ENCODE measurements around the gene PRR35. TPM values are rescaled to one million over a fixed set of nuclear protein-coding genes. Genes with fewer than 3 reads are reported as not detected.
A peak's percentile ranks its signal among the peaks of the same experiment; 100 is the strongest.

PRR35 gene
- polyA plus RNA-seq, 1 donor from 2014 or later, result not detected

DNA sequence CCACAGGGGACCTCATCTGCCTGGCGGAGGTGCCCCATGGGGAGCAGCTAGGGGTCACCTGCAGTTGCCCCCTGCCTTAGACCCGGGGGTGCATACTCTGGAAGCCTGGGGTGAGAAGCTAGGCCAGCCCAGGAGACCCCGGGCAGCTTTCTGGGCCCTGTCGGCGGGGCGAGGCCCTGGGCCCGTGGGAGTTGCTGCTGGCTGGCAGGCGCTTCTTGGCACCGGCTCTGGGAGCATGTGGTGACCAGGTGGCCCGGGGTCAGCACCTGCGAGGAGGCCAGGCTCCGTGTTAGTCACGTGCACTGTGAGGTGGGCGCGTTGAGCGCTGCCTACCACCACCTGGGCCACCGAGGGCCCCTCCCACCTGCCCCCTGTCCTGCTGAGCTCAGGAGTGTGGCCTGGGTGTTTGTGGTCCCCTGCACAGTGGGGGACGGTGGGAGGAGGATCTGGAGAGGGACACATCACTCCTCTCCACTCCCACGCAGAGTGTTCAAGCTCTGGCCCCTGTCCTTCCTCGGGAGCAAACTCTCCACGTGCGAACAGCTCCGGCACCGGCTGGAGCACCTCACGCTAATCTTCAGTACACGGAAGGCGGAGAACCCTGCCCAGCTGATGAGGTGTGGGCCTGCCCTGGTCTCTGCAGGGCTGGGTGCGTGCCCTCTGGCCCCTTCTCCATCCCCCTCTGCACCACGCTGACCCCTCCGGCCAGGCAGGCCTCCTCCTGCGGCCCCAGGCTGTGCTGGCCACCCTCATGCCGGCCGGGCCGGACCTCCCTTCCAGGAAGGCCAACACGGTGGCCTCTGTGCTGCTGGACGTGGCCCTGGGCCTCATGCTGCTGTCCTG lies 15.4 kb downstream of the PRR35 start:
- no peaks in the 10 kb centered on the region for H3K9me3 Mint-ChIP-seq

DNA sequence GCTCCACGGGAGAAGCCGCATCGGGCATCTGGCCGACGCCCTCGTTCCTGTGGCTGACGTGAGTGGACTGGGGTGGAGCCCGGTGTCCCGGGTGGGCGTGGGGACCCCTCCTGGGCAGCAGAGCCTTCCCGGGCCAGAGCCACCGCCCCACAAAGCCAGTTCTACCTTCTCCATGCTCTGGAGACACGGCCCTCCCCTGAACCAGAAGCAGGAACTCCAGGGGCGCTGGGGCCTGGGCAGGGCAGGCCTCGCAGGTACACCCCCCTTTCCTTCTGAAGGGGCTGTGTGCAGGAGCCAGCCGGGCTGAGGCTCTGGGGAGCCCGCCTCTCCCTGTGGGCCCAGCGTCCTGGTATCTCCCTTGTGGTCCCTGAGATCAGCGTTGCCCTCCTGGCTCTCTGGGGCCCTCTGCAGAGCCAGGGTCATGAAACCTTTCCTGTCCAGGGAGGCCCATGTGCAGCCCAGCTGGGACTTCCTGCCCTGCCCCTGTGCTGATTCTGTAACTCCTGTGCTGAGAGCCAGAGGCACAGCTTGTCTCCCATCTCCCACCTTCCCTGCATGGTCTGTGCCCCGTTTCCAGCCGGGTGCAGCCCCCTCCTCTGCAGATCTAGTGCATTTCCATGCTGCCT lies 16.1 kb downstream of the PRR35 start:
- H3K4me3 Mint-ChIP-seq, result no peak overlapping the region
- H3K27ac Mint-ChIP-seq, result no peak overlapping the region
- H3K9me3 Mint-ChIP-seq, result no peaks in the 10 kb centered on the region
- no peaks in the 10 kb centered on the region for H3K36me3 Mint-ChIP-seq
- no peaks in the 10 kb centered on the region for H3K27me3 Mint-ChIP-seq
- H3K4me1 Mint-ChIP-seq, result peaks cover 5 to 7% (median 6%) of the 10 kb centered on the region in 3 donors

More for the DNA sequence above, 15.4 kb downstream of the PRR35 start:
- H3K36me3 Mint-ChIP-seq, result no peaks in the 10 kb centered on the region
- H3K4me1 Mint-ChIP-seq, result peaks cover 6 to 14% (median 12%) of the 10 kb centered on the region in 3 donors
- H3K27me3 Mint-ChIP-seq, result no peaks in the 10 kb centered on the region
- no peak overlapping the region for H3K4me3 Mint-ChIP-seq
- H3K27ac Mint-ChIP-seq, result no peak overlapping the region

DNA sequence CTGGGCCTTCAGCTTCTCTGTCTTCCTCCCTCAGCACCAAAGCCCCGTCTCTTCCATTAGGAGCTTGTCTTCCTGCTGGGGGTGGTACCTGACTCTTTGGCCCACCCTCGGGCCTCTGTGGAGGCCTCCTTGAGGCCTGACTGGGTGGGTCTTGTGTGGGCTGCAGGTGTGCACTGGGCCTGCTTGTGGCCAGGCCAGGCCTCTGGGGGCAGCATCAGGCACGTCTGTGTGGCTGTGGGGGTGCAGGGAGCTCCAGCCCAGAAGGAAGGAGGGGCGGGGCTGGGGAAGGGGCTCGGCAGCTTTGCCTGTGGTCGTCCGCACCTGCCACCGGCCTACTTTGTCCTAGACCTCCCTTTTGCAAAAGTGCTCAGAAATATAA lies 16.6 kb downstream of the PRR35 start:
- H3K27me3 Mint-ChIP-seq, result no peaks in the 10 kb centered on the region
- H3K9me3 Mint-ChIP-seq, result no peaks in the 10 kb centered on the region
- no peak overlapping the region for H3K27ac Mint-ChIP-seq
- peaks cover under 1 to 3% (median 2%) of the 10 kb centered on the region in 3 donors for H3K4me1 Mint-ChIP-seq
- no peaks in the 10 kb centered on the region for H3K36me3 Mint-ChIP-seq
- no peak overlapping the region for H3K4me3 Mint-ChIP-seq

DNA sequence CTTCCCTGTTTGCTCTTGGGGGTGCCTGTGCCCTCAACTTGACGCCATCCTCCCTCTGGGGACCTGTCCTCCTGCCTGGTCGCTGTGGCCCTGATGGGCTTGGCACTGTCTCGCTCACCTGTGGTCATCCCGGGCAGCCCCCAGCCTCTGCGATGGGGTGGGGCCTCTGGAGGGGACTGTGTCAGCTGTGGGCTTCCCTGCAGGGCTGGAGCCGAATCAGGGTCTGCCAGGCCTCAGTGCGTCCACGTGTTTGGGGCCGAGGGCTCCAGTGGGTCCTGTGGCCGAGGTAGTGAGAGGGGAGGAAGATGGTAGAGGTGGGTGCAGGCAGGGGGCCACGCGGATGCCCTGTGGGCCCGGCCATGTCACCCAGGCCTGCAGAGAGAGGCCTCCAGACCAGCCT lies 17.6 kb downstream of the PRR35 start:
- Mint-ChIP-seq H3K27me3 (no peaks in the 10 kb centered on the region), H3K9me3 (no peaks in the 10 kb centered on the region), H3K27ac (no peak overlapping the region), H3K4me1 (peaks cover 0 to 3% (median 0%) of the 10 kb centered on the region in 3 donors), H3K4me3 (no peak overlapping the region), H3K36me3 (no peaks in the 10 kb centered on the region)

DNA sequence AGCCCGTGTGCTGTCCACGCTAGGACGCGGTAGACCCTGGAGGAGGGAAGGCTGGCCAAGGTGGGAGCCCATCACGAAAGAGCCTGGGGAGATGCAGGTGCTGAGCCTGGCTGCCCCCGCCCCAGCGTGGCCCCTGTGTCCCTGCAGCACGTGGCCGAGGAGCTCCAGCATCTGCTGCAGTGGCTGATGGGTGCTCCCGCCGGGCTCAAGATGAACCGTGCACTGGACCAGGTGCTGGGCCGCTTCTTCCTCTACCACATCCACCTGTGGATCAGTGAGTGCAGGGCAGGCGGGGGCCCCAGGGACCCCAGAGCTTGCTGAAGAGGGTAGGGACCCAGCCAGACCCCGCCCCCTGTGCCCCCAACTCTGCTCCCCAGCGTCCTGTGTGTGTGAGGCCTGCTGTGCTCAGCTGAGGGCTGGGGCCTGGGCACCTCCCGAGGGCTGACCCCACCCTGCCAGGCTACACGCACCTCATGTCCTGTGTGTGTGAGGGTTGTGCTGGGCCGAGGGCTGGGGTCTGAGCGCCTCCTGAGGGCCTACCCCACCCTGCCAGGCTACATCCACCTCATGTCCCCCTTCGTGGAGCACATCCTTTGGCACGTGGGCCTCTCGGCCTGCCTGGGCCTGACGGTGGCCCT lies 18.2 kb downstream of the PRR35 start:
- no peaks in the 10 kb centered on the region for H3K36me3 Mint-ChIP-seq
- H3K4me1 Mint-ChIP-seq, result peaks cover 0 to 3% (median 0%) of the 10 kb centered on the region in 3 donors
- H3K27me3 Mint-ChIP-seq, result no peaks in the 10 kb centered on the region
- no peaks in the 10 kb centered on the region for H3K9me3 Mint-ChIP-seq
- peak overlapping the region in 1 of 4 donors; percentile 27 for H3K4me3 Mint-ChIP-seq
- no peak overlapping the region for H3K27ac Mint-ChIP-seq

DNA sequence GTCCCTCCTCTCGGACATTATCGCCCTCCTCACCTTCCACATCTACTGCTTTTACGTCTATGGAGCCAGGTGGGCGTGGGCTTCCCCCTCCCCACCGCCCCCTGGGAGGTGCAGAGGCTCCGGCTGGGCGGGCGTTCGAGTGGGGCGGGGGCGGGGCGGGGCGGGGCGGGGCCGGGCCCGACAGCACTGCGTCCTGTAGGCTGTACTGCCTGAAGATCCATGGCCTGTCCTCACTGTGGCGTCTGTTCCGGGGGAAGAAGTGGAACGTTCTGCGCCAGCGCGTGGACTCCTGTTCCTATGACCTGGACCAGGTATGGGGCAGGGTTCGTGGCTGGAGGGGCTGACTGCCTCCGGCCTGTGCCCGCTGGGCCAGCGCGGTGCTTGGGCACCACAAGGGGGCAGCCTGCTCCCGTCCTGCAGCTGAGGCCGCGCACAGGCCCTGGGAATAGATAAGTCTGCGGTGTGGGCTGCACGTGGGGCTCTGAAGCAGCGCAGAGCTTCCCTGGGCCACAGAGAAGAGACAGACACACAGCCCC lies 18.7 kb downstream of the PRR35 start:
- H3K36me3 Mint-ChIP-seq, result no peaks in the 10 kb centered on the region
- peaks cover 0 to 3% (median 0%) of the 10 kb centered on the region in 3 donors for H3K4me1 Mint-ChIP-seq
- H3K27ac Mint-ChIP-seq, result peak overlapping the region in 1 of 3 donors; percentile 25
- H3K4me3 Mint-ChIP-seq, result peak overlapping the region in 2 of 4 donors; percentile 30 to 45
- no peaks in the 10 kb centered on the region for H3K9me3 Mint-ChIP-seq
- H3K27me3 Mint-ChIP-seq, result no peaks in the 10 kb centered on the region

DNA sequence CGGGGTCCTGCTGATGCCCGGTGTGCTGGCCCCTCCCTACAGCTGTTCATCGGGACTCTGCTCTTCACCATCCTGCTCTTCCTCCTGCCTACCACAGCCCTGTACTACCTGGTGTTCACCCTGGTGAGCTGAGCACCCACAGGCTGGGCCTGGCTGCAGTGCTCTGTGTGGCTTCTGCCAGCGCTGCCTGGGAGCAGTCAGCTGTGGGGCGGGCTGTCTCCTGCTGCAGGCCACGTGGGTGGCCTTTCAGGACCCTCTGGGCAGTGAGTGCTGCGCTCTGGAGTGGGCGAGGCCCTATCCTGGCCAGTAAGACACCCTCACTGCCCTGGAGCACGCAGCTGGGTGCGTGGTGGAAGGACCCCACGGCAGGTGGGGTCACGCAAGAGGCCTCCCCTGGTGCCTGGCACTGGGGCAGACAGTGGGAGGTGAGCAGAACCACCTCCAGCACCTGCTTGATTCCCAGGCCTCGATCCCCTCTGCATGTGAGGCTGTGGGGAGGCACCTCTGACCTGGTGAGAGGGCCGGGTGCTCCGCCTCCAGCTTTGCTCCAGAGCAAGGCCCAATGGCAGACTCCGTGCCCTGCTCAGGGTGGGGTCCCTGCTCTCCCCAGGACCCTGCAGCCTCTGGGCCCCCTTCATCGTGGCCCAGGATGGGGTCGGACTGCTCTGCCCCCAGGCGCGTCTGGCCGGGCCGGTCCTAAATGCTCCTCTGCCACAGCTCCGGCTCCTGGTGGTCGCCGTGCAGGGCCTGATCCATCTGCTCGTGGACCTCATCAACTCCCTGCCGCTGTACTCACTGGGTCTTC lies 20.1 kb downstream of the PRR35 start:
- Mint-ChIP-seq H3K4me1 (peaks cover 0 to 3% (median 0%) of the 10 kb centered on the region in 3 donors), H3K9me3 (no peaks in the 10 kb centered on the region), H3K27ac (no peak overlapping the region), H3K36me3 (no peaks in the 10 kb centered on the region), H3K27me3 (no peaks in the 10 kb centered on the region), H3K4me3 (no peak overlapping the region)

DNA sequence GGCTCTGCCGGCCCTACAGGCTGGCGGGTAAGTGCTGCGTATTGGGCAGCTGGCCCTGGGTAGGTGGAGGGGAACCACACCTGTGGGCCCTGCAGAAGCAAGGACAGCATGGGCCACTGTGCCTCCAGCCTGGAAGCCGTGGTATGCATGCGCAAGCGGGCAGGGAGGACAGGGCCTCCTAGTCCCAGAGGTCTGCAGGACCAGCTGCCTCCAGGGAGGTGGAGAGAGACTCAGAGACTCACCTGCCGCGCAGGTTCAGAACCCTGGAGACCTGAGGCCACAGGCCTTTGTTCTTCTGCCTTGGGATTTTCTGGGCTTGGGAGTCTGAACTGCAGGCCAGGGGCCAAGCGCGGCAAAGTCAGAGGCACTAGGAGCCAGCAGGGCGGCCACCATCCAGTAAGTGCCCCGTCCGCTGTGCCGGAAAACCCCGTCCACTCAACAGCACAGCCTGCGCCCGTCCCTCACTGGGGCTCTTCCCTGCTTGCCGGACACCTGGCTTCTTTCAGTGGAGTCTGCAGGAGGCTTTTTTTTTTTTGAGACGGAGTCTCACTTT lies 20.8 kb downstream of the PRR35 start:
- Mint-ChIP-seq H3K27me3 (no peaks in the 10 kb centered on the region), H3K4me3 (no peak overlapping the region), H3K36me3 (no peaks in the 10 kb centered on the region), H3K9me3 (no peaks in the 10 kb centered on the region), H3K4me1 (peaks cover 0 to 3% (median 0%) of the 10 kb centered on the region in 3 donors), H3K27ac (no peak overlapping the region)

DNA sequence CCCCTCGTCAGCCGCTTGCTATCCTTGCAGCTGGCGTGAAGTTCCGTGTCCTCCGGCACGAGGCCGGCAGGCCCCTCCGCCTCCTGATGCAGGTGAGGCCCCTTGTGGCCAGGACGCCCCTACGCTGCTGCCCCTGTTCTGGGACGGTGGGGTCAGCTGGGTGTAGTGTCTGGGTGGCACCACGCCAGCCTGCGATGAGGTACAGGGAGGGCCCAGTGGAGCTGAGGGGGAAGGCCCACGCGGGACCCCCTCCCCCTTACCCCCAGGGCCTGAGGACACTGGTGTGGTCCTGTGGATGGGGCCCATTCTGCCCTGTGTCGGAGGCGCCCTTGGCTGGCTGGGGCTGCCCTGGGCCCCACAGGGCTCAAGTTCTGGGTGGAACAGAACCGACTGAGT lies 22.0 kb downstream of the PRR35 start:
- Mint-ChIP-seq H3K27me3 (no peaks in the 10 kb centered on the region), H3K27ac (no peak overlapping the region), H3K4me3 (no peak overlapping the region), H3K9me3 (no peaks in the 10 kb centered on the region), H3K4me1 (peaks cover 0 to 3% (median 0%) of the 10 kb centered on the region in 3 donors), H3K36me3 (no peaks in the 10 kb centered on the region)

DNA sequence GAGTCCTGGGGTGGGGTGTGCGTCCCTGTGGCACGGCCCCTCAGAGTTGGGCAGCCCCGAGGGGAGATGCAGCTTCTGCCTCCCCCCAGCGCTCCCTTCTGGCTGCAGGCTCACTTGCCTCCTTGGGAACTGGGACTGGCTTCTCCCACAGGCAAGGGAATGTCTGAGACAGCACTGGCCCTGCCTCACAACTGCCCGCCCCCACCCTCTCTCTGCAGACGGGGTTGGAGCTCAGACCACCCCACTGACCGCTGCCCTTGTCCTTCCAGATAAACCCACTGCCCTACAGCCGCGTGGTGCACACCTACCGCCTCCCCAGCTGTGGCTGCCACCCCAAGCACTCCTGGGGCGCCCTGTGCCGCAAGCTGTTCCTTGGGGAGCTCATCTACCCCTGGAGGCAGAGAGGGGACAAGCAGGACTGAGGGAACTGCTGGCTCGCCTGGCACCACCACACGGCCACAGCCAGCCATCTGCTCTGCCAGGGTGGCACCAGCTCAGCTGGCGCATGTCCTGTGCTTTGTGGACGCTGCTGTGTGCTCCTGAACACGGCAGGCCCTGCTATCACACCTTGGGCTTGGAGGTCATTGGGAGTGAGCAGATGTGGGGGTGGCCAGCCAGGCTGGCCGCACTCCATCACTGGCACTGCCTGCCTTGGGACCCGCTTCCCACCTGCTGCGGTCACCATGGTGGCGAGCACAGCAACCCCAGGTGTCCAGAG lies 22.6 kb downstream of the PRR35 start:
- H3K36me3 Mint-ChIP-seq, result no peaks in the 10 kb centered on the region
- no peaks in the 10 kb centered on the region for H3K27me3 Mint-ChIP-seq
- H3K4me1 Mint-ChIP-seq, result peaks cover 0 to 3% (median 3%) of the 10 kb centered on the region in 3 donors
- H3K9me3 Mint-ChIP-seq, result no peaks in the 10 kb centered on the region
- H3K4me3 Mint-ChIP-seq, result peak overlapping the region in 1 of 4 donors; percentile 32
- no peak overlapping the region for H3K27ac Mint-ChIP-seq

DNA sequence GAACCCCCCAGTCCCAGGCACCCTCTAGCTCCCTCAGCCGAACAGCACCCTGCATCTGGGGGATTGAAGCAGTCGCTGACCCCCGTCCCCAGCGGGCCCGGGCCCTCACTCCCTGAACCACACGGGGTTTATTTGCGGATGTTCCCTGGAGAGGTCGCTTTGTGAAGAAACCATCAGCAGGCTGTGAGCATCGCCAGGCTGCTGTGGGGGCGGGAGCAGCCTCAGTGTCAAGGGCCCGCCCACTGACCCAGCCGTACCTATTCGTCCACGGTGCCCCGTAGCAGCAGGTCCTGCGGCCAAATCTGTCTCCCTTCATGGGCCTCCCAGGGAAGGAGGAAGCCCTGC lies 23.2 kb downstream of the PRR35 start:
- Mint-ChIP-seq H3K4me3 (no peak overlapping the region), H3K27me3 (no peaks in the 10 kb centered on the region), H3K36me3 (no peaks in the 10 kb centered on the region), H3K27ac (no peak overlapping the region), H3K9me3 (no peaks in the 10 kb centered on the region), H3K4me1 (peaks cover 0 to 5% (median 3%) of the 10 kb centered on the region in 3 donors)

DNA sequence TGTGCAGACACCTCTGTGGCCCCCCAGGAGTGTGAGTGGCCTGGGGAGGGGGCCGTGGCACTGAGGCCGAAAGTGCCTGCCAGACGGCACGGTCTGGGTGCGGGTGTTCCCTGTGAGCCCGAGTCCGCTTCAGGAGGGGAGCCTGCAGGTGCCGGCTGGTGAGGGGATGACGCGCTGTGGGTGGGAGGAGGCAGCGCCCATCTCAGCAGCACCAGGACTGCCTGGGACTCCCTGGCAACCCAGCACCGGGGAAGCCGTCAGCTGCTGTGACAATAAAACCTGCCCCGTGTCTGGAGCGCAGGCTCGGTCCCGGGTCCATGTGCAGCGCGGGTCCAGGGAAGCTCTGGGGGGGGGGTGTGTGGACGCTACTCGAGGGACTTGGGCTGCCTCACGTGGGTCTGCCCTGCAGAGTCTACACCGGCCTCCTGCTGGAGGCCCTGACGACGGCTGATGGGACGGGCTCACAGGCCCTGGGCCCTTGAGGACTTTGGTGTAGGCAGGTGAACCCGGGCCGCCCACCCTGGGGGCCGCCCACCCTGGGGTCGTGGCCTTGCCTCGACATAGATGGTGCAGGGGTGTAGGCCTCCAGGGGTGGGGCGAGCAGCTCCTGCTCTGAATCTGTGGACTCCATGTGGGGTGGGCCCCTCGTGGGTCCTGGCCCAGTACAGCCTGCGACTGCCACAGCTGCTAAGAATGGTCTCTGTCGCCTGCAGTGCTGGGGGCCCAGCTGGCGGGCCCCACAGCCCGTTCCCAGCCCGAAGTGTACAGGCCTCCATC lies 23.8 kb downstream of the PRR35 start:
- Mint-ChIP-seq H3K4me3 (no peak overlapping the region), H3K9me3 (no peaks in the 10 kb centered on the region), H3K27ac (no peak overlapping the region), H3K36me3 (no peaks in the 10 kb centered on the region), H3K27me3 (no peaks in the 10 kb centered on the region), H3K4me1 (peaks cover 0 to 6% (median 3%) of the 10 kb centered on the region in 3 donors)

DNA sequence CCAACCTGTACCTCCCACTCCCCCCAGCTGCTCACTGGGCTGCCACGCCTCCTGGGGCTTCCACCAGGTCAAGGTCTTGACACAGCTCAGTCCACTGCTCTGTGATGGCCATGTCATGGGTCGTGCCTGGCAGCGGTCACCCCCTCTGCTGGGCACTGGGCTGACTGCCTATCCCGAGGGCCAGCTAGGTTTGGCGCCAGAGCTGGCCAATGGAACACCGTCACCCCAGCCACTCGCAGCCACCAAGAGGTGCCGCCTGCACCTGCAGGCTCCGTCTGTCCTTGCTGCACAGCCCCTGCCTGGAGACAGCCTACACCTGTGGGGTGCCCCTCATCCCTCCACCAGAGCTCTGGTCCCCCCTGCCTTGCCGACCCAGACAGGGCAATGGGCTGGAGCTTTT lies 25.2 kb downstream of the PRR35 start:
- peak overlapping the region in 2 of 3 donors; percentile 48 to 86 for H3K27ac Mint-ChIP-seq
- no peaks in the 10 kb centered on the region for H3K27me3 Mint-ChIP-seq
- no peaks in the 10 kb centered on the region for H3K9me3 Mint-ChIP-seq
- peaks cover 0 to 4% (median 3%) of the 10 kb centered on the region in 3 donors for H3K4me1 Mint-ChIP-seq
- peak overlapping the region in 1 of 4 donors; percentile 17 for H3K4me3 Mint-ChIP-seq
- no peaks in the 10 kb centered on the region for H3K36me3 Mint-ChIP-seq

All from IgD-negative memory B cell (primary cell).